Heart left ventricle (tissue), 13 donors: Measurements from ENCODE around the gene AR.

ENCODE experiments used
- CTCF ChIP-seq, 12 donors: fragments of 200-600 bp; sonication (generic) in 4 of 12; IDR thresholded peaks; one replicate each; pipeline versions ENCODE4 v1.5.0 to v1.8.0; 2018 to 2022; ENCODE audit warnings: antibody characterized with exemption in 12 of 12, mild to moderate bottlenecking in 5 of 12
- POLR2A ChIP-seq, 2 donors: fragments of 450-650 bp; IDR thresholded peaks; one replicate each; pipeline ENCODE4 v1.6.1; 2017; ENCODE audit warnings: antibody characterized with exemption in 2 of 2, mild to moderate bottlenecking in 2 of 2, moderate library complexity in 2 of 2
- donor health status: ischemic (EF 13 %, LVEDD 7.1; RV severe dilation, severe dysfunction).
- donor health status: DM: no; HTN: yes; CAD: no.
- donor health status: DM: no; HTN: no; CAD: no.
- donor health status: ischemic (EF 25% LVEDD 6.9; RV normal size, moderate dysfunction).
- donor health status: ischemic (EF 25% LVEDD 5.7; RV mildly dilated, moderate dysfunction).
- donor health status: ischemic (EF 35%, LVEDD 5.7; RV mildly dilated, moderate dysfunction).
- donor health status: nonischemic (EF 11% LVEDD 7.7; RV severe dilation, severe dysfunction).
- donor health status: DM: yes; HTN: yes; CAD: no.
- donor health status: PGD.
- donor health status: ischemic (EF 29% LVEDD 5.4; RV normal size, mild dysfunction).
- donor health status: nonischemic (EF 23%, LVEDD 6.1; RV moderate dilation, normal function).

GRCh38 chrX:67596839-67597790, 53.3 kb downstream of the AR start:
- TF ChIP-seq CTCF (IDR thresholded peaks at IDR 0.05) (no peak), POLR2A (IDR thresholded peaks at IDR 0.05) (no peak)
